ENCODE results near the gene IP6K2.
A peak's percentile ranks its signal among the peaks of the same experiment; 100 is the strongest.

IP6K2 gene

DNA sequence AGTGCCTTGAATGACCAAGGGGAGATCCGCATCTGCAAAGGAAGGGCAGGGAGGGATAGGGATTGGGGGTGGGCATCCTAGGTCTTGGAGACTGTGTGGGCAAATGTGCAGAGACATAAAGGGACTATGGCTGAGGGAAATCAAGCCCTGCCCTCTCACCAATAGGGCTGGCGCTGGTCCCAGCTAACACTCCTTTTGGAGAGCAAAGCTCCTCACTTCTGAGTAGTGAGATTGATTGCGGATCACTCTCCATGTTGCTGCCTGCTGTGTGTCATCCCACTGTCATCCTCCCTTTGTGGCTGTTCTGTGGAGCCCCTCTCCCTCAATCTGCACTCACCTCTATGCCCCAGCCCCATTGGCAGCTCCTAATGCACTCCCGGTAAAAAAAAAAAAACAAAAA is 52.1 kb downstream of the IP6K2 start:
- DNase-seq (ENCODE audit: low read depth in 2 of 2) = no peak

DNA sequence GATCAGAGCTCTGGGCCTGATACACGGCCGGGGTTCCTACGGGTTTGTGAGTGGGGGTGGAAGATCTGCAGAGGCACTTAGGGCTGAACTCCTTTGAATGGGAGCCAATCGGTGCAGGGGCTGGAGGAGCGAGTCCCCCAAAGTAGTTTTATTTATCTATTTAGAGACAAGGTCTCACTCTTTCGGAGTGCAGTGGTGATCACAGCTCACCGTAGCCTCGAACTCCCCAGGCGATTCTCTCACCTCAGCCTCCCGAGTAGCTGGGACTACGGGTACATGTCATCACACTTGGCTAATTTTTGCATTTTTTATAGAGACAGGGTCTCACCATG is 52.7 kb downstream of the IP6K2 start:
- no peak for DNase-seq (ENCODE audit: low read depth in 2 of 2)

DNA sequence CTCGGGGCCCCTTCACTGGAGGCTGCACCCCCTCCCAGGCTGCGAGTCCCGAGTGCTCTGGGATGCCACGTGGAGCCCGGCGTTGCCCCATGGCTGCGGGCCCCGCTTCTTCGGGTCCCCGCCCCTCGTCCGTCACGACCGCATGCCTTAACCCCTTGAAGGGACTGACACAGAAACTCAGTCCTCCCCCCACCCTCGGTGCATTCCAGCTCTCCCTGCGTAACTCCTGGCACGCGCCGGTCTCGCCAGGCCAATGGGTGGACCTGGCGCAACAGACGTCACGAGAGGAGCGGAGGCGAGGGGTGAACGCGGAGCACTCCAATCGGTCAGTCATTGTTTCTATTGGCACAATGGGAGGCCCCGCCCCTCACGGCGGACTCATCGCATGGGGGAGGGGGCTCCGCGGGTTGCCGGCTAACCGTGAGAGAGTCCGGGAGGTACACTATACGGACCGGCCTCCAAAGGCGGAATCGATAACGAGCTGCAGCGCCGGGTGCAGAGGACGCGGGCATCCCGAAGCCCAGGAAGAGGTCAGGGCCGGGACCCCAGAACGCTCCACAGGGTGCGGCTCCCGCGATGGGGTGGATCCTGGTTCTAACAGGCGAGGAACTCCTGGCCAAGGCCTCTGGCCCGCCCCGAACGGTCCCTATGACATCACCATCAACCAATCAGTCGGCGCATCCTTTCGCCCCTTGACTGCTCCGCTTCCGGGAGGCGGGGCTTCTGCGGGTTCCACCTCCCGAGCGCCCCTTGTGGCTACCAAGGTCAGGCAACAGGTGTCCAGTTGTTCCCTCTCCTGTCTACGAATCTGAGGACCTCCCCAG is 53.3 kb downstream of the IP6K2 start:
- DNase-seq (ENCODE audit: low read depth in 2 of 2) = peak; percentile 54 to 66

DNA sequence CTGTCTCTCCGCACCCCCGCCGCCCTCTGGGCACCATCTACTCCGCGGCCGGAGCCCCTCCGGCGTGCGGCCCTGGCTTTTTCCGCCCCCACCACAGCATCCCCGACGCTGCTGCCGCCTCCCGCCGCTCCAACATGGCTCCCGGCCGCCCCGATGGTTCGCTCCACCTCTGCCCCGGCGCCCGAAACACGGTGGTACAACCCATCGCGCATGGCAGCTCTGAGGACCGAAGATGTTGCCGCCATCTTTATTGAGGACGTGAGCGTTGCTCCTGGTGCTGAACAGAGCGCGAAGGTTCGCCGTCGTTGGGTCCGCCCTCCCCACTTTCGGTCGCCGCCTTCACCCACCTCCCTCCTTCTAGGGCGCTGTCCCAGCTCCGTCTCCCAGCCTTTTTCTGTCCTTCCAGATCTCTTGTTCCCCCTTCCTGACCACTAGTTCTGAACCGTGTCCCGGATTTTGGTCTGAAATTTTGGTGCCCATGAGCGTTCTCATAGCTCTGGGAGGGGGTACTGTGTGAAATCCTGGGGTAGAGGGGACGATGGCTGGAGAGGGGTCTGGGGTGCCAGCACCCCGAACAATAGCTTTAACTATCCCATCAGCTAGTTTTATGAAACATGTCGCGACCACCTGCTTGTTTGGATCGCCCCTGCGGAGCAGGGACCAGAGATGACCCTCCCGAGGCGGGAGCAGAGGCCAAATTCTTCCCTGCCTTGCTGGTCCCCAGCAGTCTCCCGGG is 54.1 kb downstream of the IP6K2 start, which contains the start of gene CELSR3:
TSS of gene CELSR3 (minus strand) at position 134 of the 736 bp plus-strand sequence. CDS start 252 bp downstream, outside the sequence.
- no peak for DNase-seq (ENCODE audit: low read depth in 2 of 2)

DNA sequence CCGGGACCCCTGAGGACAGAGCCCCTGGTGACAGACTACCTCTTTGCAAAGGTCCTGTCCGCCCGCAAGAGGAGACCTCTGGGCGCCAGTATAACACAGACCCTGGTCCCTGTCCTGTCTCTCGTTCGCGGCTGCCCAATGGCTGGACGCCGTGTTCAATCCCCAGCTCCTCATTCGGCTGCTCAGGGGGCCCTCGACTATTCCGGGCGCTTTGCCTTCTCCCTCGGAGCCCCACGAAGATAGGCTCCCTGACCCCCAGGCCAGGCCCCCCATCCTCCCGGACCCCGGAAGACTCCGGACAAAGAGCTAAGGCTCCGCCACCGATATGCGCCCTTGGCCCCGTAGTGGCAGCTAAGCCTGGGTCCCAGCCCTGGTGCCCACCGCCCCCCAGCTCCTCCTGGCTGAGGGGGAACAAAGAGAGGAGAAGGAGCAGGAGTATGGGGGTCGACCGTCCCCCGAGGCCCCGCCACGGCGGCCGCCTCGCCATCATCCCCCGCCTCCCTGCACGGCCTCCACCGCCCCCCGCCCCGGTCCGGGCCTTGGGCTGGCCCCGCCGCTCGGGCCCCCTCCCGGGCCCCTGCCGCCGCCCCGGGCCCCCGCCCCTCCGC is 54.8 kb downstream of the IP6K2 start:
- no peak for DNase-seq (ENCODE audit: low read depth in 2 of 2)

DNA sequence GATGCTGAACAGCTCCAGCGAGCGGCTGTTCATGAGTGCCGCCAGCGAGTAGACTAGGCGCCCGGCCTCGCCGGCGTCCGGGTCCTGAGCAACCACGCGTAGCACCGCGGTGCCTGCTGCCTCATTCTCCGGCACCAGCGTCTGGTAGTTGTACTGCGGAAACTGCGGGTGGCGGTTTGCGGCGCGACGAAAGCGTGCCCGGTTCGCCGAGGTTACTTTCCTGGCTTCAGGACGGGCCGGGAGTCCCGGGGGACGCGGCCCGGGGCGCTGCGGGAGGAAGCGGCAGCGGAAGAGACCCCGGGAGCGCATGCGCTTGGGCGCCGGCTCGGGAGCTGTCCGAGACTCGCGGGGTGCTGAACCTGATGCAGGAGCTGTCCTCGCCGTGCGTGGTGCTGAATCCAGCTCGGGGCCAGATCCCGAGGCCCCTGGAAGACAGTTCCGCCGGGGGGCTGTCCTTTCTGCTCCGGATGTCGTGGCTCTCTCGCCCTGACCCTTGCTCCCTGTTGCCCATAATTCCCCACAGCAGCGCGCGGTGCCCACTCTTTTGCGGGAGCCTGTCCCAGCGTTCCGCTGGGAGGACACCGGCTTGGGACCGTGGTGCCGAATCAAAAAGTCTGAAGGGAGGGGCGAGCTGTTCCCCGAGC is 55.4 kb downstream of the IP6K2 start:
- DNase-seq (ENCODE audit: low read depth in 2 of 2) = peak; percentile 50 to 61

DNA sequence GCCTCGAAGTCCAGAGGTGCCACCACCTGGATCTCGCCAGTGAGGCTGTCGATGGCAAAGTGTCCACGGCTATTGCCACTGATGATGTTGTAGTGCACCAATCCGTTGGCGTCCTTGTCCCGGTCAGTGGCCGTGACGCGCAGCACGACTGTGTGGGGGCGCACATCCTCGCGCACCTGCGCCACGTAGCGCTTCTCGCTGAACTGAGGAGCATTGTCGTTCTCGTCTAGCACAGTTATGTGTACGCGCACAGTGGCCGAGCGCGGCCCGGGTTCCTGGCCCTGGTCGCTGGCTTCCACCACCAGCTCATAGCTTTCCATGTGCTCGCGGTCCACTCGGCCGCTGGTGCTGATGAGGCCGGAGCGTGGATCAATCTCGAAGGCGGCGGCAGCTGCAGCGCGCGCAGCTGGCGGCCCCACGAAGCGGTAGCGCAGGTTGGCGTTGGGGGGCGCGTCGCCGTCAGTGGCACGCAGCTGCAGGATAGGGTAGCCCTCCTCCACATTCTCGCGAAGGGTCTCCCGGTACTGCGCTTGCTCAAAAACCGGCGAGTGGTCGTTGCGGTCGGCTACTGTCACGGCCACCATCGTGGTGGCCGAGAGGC is 56.1 kb downstream of the IP6K2 start:
- no peak for DNase-seq (ENCODE audit: low read depth in 2 of 2)

DNA sequence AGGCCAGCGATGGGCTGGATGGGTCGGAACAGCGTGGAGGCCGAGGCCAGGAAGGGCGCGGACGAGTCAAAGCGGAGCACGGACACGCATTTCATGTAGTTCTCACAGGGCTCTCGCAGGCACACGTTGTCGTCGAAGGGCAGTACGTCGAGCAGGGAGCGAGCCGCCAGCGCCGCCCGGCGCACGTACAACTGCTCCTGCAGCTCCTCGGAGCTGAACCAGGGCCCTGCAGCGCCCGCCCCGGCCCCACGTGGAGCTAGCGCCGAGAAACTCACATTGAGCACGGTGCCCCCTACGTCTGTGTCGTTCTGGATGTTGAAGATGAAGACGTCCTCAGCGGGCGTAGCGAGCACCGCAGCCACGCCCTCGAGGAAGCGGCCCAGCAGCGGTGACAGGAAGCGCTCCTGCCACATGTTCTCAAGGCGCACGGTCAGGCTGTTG is 60.2 kb downstream of the IP6K2 start:
- DNase-seq (ENCODE audit: low read depth in 2 of 2) = no peak

DNA sequence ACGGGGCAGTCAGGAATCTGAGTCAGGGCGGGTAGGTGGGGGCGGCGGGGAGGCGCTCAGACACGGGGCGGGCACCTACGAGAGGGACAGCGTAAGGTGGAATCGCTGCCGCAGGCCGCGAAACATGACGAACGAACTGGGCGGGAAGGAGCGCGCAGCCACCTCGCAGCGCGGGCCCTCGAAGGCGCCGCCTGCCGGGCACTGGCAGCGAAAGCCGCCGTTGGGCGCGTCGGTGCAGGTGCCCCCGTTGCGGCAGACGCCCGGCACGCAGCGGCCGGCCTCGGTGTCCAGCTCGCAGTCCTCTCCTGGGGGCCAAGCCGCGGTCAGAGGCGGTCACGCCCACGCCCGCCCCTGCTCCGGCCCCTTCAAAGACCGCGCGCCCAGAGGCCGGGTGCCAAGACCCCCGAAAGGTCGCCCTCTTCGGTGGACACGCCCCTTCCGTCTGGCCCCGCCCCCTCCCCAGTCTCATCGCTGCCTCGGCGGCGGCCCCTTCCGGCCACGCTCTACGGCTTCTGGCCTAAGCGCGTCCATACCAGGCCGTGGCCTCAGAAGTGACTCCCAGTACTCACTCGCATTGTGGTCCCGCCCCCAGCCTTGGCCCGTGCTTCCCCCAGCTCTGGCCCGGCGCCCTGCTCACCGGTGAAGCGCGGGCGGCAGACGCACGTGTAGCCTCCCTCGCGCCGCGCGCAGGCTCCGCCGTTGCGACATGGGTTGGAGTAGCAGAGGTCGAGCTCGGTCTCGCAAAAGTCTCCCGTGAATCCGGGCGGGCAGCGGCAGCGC is 60.8 kb downstream of the IP6K2 start:
- DNase-seq (ENCODE audit: low read depth in 2 of 2) = peak; percentile 60 to 61

DNA sequence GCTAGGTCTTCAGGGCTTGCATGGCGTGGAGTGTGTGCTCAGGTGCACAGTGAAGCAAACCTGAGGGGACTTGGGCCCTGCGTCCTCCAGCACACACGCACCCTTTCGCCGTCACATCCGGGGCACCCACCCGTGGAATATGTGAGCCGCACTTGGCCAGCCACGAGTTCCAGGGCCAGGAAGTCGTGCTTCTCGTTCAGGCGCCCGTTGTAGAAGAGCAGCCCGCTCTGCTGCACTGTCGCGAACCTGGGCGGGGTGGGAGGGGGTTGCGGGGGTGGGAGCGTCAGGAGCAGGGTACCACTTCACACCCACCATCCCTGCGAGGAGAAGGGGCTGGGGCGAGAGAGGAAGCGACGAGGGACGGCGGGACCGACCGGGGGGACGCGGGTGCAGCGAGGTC is 61.4 kb downstream of the IP6K2 start:
- DNase-seq (ENCODE audit: low read depth in 2 of 2) = no peak

DNA sequence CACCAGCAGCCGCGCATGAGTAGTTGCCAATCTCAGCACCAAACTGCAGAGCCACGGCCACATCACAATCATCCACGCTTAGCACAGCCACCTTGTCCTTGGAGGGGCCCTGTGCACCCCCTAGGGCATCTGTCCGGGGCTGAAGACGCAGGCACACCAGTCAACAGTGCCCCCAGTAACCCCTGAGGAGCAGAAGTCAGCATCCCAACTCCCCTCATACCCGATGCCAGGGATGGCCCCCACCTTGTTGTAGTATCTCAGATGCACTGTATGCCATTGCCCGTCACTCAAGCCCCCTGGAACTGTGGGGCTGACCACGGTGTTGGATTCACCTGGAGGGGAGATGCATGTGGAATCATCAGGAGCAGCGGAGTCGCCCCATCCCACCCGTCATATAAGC is 62.0 kb downstream of the IP6K2 start:
- no peak for DNase-seq (ENCODE audit: low read depth in 2 of 2)

DNA sequence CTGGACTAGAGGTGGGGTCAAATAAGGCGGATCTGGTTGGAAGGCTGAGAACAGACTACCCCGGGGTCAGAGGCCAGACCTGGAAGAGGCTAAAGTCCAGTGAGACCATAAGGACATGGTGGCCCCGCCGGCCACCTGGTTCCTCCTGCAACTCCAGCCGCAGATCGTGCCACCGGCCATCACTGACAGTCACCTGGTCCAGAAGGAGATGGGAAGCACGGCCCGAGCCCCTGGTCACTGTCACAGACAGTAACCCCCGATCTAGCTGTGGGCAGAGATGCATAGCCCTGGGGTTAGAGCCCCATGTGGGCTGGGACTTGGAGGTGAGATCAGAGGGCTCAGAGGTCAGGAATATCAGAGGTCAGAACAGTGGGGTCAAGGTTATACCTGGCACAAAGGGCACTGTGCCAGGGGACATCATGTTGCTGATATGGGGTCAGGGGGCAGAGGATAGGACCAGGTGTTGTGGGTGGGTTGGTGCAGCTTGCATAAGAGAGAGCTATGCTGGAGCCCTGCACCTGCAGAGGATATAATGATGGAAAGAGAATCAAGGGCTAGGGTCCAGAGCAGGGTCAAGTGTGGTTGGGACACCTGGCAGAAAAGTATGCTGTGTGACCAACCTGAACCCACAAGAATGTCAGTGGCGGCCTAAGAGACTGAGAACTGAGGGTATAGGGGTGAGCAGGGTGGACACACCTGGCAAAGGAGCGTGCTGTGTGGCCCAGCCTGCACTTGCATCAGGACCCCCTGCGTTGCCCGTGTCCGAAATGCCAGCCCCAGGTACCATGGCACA is 63.9 kb downstream of the IP6K2 start:
- no peak for DNase-seq (ENCODE audit: low read depth in 2 of 2)

DNA sequence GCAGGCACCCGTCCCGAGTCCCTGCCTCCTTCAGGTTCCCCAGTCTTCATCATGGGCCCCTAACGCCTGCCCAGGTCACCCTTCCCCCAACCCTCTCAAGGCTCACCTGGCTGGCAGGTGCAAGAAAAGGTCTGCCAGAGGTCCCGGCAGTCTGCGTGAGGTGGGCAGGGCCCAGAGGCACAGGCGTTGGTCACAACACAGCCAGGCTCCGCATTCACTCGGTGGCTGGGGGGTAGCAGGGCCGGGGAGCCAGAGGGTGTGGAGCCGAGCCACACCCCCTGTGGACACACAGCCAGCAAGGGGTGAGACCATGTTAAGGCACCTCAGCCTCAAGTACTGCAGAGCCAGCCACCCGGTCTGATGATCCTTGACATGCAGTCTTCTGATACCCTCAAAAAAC is 65.2 kb downstream of the IP6K2 start:
- DNase-seq (ENCODE audit: low read depth in 2 of 2) = no peak

DNA sequence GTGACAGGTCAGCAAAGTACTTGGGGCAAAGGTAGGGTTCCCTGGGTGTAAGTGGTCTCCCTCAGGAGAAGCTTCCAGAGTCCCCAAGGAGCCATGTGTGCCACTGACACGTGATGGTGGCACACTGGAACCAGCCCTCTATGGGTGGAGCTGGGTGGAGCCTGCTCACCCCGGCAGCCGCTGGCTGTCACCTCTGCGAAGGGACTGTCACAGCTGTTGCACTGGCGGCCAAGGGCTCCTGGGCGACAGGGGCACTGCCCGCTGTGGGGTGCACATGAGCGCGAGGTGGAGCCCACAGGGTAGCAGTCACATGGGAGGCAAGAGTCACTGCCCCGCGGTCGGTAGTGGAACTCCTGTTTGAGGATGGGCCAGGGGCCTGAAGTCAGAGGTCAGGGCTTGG is 66.3 kb downstream of the IP6K2 start:
- DNase-seq (ENCODE audit: low read depth in 2 of 2) = no peak

DNA sequence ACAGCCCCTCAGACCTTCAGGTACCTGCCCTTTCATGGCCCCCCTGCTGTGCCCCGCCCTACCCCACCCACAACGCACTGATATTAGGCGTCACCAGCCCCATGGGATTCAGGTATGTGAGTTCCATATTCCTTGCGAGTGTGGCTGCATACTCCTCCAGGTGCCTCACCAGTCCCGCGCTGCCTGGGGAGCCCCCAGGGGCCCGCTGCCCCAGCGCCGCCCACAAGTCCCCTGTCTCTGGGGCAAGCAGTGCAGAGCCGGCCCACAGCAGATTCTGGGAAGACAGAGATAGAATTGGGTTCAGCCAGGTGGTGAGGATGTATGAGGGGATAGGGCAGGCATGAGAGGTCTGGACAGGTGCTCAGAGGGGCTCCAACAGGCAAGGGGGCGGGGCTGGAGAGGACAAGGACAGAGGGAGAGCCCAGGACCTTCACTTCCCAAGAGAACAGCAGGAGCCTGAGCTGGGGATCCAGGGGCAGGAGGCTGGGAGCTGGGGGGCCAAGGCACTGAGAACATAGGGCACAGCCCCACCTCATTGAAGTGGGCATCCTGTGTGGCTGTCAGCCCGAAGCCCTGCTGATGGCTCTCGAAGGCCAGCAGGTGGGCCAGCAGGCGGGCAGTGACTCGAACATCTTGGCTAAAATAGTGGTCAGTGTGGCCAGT is 68.7 kb downstream of the IP6K2 start:
- DNase-seq (ENCODE audit: low read depth in 2 of 2) = no peak

DNA sequence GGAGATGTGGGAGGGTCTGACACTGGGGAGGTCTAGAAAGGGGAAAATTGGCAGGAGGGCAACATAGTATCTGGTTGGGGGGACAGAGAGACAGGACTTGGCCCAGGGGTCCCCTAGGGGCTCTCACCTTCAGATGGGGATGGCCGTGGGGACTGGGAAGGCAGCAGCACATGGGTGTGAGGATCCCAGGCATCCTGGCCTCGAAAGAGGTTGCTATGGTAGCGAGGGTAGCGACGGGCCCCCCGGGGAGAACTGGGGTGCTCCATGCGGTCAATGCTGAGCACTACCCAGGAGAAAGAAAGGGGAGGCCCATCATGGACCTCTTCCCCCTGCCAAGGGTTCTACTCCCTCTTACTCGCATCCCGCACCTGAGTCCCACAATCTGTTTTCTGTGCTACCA is 69.3 kb downstream of the IP6K2 start:
- no peak for DNase-seq (ENCODE audit: low read depth in 2 of 2)

DNA sequence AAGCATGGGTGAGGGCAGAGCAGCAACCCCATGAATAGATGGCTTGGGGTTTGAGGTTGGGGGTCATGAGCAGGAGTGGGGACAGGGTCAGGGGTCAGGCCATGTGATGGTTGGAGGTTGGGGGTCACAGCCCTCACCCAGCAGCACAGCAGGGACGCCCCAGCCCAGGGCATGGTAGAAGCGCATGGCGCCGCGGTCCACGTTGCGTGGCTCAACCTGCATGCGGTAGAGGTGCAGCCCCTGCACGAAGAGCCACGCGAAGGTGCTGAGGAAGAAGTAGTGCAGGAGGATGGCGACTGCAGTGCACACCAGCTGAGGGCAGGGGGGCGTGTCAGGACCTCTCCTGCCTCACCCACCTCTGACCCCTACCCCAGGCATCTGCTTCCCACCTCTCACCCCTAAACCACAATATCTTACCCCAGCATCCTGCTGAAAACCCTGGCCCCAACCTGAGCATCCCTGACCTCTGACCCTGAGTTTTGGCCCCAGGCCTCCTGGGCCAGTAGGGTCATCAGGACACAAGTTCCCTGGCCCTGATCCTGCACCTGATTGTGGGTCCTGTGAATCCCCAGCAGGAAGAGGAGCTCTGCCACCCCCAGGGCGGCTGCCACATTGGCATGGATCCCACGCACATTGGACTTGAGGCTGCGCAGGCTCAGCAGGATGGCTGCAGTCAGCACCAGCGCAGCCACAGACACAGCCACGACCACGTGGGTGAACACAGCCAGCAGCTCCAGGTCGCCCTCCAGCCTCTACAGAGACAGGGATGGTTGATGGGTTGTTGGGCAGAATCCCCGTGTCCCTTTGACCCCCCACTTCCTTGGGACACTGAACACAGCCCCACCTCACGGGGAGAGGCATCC is 71.9 kb downstream of the IP6K2 start:
- no peak for DNase-seq (ENCODE audit: low read depth in 2 of 2)

DNA sequence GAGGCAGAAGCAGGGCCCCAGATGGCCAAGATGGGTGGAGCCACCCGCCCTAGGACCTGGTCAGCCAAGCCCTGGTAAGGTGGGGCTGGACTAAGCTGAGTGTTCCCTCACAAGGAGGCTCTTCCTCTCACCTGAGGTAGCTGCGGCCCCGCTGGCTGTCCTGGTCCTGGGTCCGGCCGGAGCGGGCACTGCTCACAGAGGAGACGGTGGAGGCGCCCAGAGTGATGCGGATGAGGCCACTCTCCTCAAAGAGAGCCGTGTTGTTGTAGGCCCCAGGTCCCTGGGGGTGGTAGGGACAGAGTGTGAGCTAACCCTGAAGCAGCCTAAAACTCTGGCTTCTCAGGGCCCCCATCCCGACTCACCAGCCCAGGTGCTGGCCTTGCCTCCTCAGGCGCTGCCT is 74.4 kb downstream of the IP6K2 start:
- DNase-seq (ENCODE audit: low read depth in 2 of 2) = no peak

DNA sequence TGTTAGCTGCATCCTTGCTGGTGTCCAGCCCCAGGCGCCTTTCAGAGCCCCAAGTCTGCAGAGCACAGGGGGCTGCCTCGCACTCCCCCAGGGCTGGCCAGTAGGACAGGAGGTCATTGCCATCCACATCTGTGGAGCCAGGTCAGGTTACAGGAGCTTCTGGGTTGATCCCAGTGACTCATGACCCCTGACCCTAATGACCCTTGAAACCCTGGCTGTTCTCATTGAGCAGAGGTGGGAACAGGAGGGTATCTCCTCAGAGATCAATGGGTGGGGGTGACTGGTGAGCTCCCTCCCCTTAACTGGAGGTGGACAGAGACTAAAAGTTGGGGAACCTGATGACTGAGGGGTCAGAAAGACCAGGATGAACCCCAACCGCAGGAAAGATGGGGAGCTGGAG is 75.6 kb downstream of the IP6K2 start:
- DNase-seq (ENCODE audit: low read depth in 2 of 2) = no peak
